ENCODE results near the gene NFX1.

Gene NFX1

GRCh38 chr9:33267151-33267767 lies 23.1 kb upstream of the NFX1 start:
- DNase-seq, result no peak

- DNase-seq, result no peak
Measured at GRCh38 chr9:33270146-33270545, 20.2 kb upstream of the NFX1 start.

- DNase-seq, result no peak
Measured at GRCh38 chr9:33272061-33272460, 18.3 kb upstream of the NFX1 start.

- no peak for DNase-seq
Measured at GRCh38 chr9:33273266-33273971, 16.9 kb upstream of the NFX1 start.

GRCh38 chr9:33273972-33274328 lies 16.4 kb upstream of the NFX1 start:
- DNase-seq, result no peak

GRCh38 chr9:33277484-33277883 lies 12.8 kb upstream of the NFX1 start:
- DNase-seq, result no peak

- DNase-seq, result no peak
Measured at GRCh38 chr9:33285502-33285901, 4.8 kb upstream of the NFX1 start.

- DNase-seq, result peak; percentile 17
Measured at GRCh38 chr9:33287087-33287490, 3.2 kb upstream of the NFX1 start.

GRCh38 chr9:33288235-33288634 lies 2.1 kb upstream of the NFX1 start:
- no peak for DNase-seq

GRCh38 chr9:33288828-33289483 lies 1.4 kb upstream of the NFX1 start:
- no peak for DNase-seq

- DNase-seq, result peak; percentile 15
Measured at GRCh38 chr9:33289496-33289895, 820 bp upstream of the NFX1 start.

- no peak for DNase-seq
Measured at GRCh38 chr9:33289936-33290246, 425 bp upstream of the NFX1 start.

- DNase-seq, result no peak
Measured at GRCh38 chr9:33291031-33291397, 698 bp downstream of the NFX1 start.

GRCh38 chr9:33291901-33292300 lies 1.6 kb downstream of the NFX1 start:
- DNase-seq, result no peak

- no peak for DNase-seq
Measured at GRCh38 chr9:33293782-33294181, 3.5 kb downstream of the NFX1 start.

GRCh38 chr9:33294670-33295432 lies 4.5 kb downstream of the NFX1 start:
- DNase-seq, result no peak

- no peak for DNase-seq
Measured at GRCh38 chr9:33295571-33295970, 5.3 kb downstream of the NFX1 start.

GRCh38 chr9:33297432-33297831 lies 7.1 kb downstream of the NFX1 start:
- DNase-seq, result no peak

GRCh38 chr9:33300546-33300945 lies 10.2 kb downstream of the NFX1 start:
- DNase-seq, result no peak

- DNase-seq, result no peak
Measured at GRCh38 chr9:33304362-33304761, 14.0 kb downstream of the NFX1 start.

- DNase-seq, result no peak
Measured at GRCh38 chr9:33306037-33306436, 15.7 kb downstream of the NFX1 start.

GRCh38 chr9:33307067-33307466 lies 16.8 kb downstream of the NFX1 start:
- DNase-seq, result no peak

GRCh38 chr9:33309903-33310302 lies 19.6 kb downstream of the NFX1 start:
- no peak for DNase-seq

GRCh38 chr9:33310748-33311147 lies 20.4 kb downstream of the NFX1 start:
- DNase-seq, result no peak
